Heart left ventricle (tissue), 13 donors: ENCODE measurements around the gene HTATSF1.

ENCODE experiments used
- POLR2A ChIP-seq, 2 donors: fragments of 450-650 bp; IDR thresholded peaks; one replicate each; pipeline ENCODE4 v1.6.1; 2017; ENCODE audit warnings: antibody characterized with exemption in 2 of 2, mild to moderate bottlenecking in 2 of 2, moderate library complexity in 2 of 2
- TF ChIP-seq, protein P1 (sequence below), 12 donors: fragments of 200-600 bp; sonication (generic) in 4 of 12; IDR thresholded peaks; one replicate each; pipeline versions ENCODE4 v1.5.0 to v1.8.0; 2018 to 2022; ENCODE audit warnings: antibody characterized with exemption in 12 of 12, mild to moderate bottlenecking in 5 of 12
- donor health status: ischemic (EF 13 %, LVEDD 7.1; RV severe dilation, severe dysfunction).
- donor health status: DM: no; HTN: yes; CAD: no.
- donor health status: DM: no; HTN: no; CAD: no.
- donor health status: ischemic (EF 25% LVEDD 6.9; RV normal size, moderate dysfunction).
- donor health status: ischemic (EF 25% LVEDD 5.7; RV mildly dilated, moderate dysfunction).
- donor health status: ischemic (EF 35%, LVEDD 5.7; RV mildly dilated, moderate dysfunction).
- donor health status: nonischemic (EF 11% LVEDD 7.7; RV severe dilation, severe dysfunction).
- donor health status: DM: yes; HTN: yes; CAD: no.
- donor health status: PGD.
- donor health status: ischemic (EF 29% LVEDD 5.4; RV normal size, mild dysfunction).
- donor health status: nonischemic (EF 23%, LVEDD 6.1; RV moderate dilation, normal function).

GRCh38 chrX:136488706-136489105, 8.7 kb upstream of the HTATSF1 start:
- TF ChIP-seq, protein P1, sequence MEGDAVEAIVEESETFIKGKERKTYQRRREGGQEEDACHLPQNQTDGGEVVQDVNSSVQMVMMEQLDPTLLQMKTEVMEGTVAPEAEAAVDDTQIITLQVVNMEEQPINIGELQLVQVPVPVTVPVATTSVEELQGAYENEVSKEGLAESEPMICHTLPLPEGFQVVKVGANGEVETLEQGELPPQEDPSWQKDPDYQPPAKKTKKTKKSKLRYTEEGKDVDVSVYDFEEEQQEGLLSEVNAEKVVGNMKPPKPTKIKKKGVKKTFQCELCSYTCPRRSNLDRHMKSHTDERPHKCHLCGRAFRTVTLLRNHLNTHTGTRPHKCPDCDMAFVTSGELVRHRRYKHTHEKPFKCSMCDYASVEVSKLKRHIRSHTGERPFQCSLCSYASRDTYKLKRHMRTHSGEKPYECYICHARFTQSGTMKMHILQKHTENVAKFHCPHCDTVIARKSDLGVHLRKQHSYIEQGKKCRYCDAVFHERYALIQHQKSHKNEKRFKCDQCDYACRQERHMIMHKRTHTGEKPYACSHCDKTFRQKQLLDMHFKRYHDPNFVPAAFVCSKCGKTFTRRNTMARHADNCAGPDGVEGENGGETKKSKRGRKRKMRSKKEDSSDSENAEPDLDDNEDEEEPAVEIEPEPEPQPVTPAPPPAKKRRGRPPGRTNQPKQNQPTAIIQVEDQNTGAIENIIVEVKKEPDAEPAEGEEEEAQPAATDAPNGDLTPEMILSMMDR (IDR thresholded peaks at IDR 0.05) = no peak
- no peak for TF ChIP-seq POLR2A (IDR thresholded peaks at IDR 0.05)
